C4-2B (cell line): ENCODE data around the gene DIO3.

Source experiments
- ZFX ChIP-seq: fragments of 450-650 bp; IDR thresholded peaks from 2 replicates; pipeline ENCODE4 v1.6.1; 2017
- TF ChIP-seq, protein P1 (sequence below): fragments of 450-650 bp; conservative IDR thresholded peaks from 2 replicates; pipeline ENCODE4 v1.5.1; 2017; ENCODE audit warnings: mild to moderate bottlenecking

DNA sequence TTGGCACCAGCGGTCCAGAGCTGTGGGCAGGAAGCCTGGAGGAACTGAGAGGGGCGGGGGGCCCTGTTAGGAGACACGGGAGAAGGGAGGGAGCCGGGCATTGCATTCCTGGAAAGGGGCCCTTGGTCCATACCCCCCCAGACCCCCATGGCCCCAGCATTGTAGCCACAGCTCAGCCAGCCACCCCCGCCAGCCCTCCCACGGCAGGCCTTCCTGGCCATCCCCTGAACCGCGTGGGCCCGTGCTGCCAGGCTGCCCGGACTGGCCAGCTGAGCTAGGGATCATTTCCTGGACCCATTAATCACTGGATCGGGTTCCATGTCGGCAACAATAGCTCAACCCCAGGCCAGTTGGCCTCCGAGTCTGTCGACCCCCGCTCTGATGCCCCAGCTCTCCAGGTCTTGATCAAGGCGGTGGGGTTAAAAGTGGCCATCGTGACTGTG is 39.8 kb upstream of the DIO3 start:
- TF ChIP-seq, protein P1, sequence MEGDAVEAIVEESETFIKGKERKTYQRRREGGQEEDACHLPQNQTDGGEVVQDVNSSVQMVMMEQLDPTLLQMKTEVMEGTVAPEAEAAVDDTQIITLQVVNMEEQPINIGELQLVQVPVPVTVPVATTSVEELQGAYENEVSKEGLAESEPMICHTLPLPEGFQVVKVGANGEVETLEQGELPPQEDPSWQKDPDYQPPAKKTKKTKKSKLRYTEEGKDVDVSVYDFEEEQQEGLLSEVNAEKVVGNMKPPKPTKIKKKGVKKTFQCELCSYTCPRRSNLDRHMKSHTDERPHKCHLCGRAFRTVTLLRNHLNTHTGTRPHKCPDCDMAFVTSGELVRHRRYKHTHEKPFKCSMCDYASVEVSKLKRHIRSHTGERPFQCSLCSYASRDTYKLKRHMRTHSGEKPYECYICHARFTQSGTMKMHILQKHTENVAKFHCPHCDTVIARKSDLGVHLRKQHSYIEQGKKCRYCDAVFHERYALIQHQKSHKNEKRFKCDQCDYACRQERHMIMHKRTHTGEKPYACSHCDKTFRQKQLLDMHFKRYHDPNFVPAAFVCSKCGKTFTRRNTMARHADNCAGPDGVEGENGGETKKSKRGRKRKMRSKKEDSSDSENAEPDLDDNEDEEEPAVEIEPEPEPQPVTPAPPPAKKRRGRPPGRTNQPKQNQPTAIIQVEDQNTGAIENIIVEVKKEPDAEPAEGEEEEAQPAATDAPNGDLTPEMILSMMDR: no peak
- no peak for TF ChIP-seq ZFX
